H1 (cell line): ENCODE data around the gene DDX31. TPM values are rescaled to one million over a fixed set of nuclear protein-coding genes. Genes with fewer than 3 reads are reported as not detected.

Experiments used
- CTCF ChIA-PET: fragments of 300-600 bp; sonication (Branson Sonifier 250); formaldehyde crosslinking; loops from one replicate; lab custom pipeline; 2021; ENCODE audit not compliant: partially characterized antibody; lab: Charles Lee
- POLR2A ChIA-PET: fragments of 300-600 bp; sonication (Branson Sonifier 250); formaldehyde crosslinking; loops from one replicate; lab custom pipeline; 2021; ENCODE audit warnings: inconsistent platforms; ENCODE audit not compliant: partially characterized antibody; lab: Charles Lee
- DNase-seq, 2 experiments: peaks; one replicate each; pipeline versions ENCODE4 v3.0.0 to v3.0.0-alpha.2; 2010 to 2022; ENCODE audit warnings: low spot score in 2 of 2, low read depth in 1 of 2, mixed read lengths in 1 of 2
- FAIRE-seq: peaks from 2 replicates; lab custom pipeline; 2011; peaks lifted over from hg19 to GRCh38; lab: Jason Lieb, UNC
- H2AFZ ChIP-seq: 2 replicates; pipeline ENCODE4 v1.8.1; 2012; ENCODE audit warnings: low read length, inconsistent platforms
- H2AK5ac ChIP-seq: 2 replicates; pipeline ENCODE4 v1.6.1; 2013; ENCODE audit warnings: low read depth, low read length
- H2BK120ac ChIP-seq: replicated peaks from 2 replicates; pipeline ENCODE3; 2013; ENCODE audit warnings: low read depth, low read length, inconsistent platforms
- H2BK12ac ChIP-seq: 2 replicates; pipeline ENCODE4 v1.6.1; 2013; ENCODE audit warnings: low read depth, low read length
- H2BK15ac ChIP-seq: 2 replicates; pipeline ENCODE4 v1.6.1; 2013; ENCODE audit warnings: low read length
- H2BK20ac ChIP-seq: 2 replicates; pipeline ENCODE4 v1.6.1; 2013; ENCODE audit warnings: low read length
- H2BK5ac ChIP-seq: 2 replicates; pipeline ENCODE4 v1.6.1; 2013; ENCODE audit warnings: low read depth, low read length
- H3K14ac ChIP-seq: 2 replicates; pipeline ENCODE4 v1.6.1; 2013; ENCODE audit warnings: inconsistent platforms; ENCODE audit not compliant: insufficient read length
- H3K18ac ChIP-seq: 2 replicates; pipeline ENCODE4 v1.6.1; 2013; ENCODE audit warnings: low read length; ENCODE audit errors: extremely low read depth
- H3K23ac ChIP-seq: 2 replicates; pipeline ENCODE4 v1.6.1; 2013; ENCODE audit warnings: inconsistent platforms; ENCODE audit not compliant: insufficient read length
- H3K23me2 ChIP-seq: 2 replicates; pipeline ENCODE4 v1.6.1; 2013; ENCODE audit warnings: low read depth, low read length
- H3K27ac ChIP-seq: 2 replicates; pipeline ENCODE4 v1.6.1; 2011; ENCODE audit warnings: low read depth, low read length, inconsistent platforms
- H3K27me3 ChIP-seq, 4 experiments: replicated peaks in 1 of 4; 1 replicate in 1 of 4; 2 replicates in 3 of 4; pipeline versions ENCODE4 v1.6.1 to v1.8.1; 2011 to 2013; ENCODE audit warnings: low read length in 3 of 4, mild to moderate bottlenecking in 3 of 4, inconsistent platforms in 2 of 4, mixed read lengths in 2 of 4, moderate library complexity in 1 of 4; ENCODE audit not compliant: control insufficient read depth in 3 of 4, insufficient read depth in 3 of 4; ENCODE audit errors: extremely low read depth in 1 of 4
- H3K36me3 ChIP-seq, 4 experiments: 2 replicates each; pipeline versions ENCODE4 v1.6.1 to v1.8.1; 2011 to 2013; ENCODE audit warnings: mild to moderate bottlenecking in 4 of 4, low read length in 3 of 4, moderate library complexity in 2 of 4, control low read depth in 1 of 4, inconsistent platforms in 1 of 4; ENCODE audit not compliant: insufficient read depth in 4 of 4, control insufficient read depth in 2 of 4
- H3K4ac ChIP-seq: replicated peaks from 2 replicates; pipeline ENCODE3; 2013; ENCODE audit warnings: low read length, low read depth, mixed read lengths, inconsistent platforms; ENCODE audit not compliant: insufficient read length
- H3K4me1 ChIP-seq, 4 experiments: replicated peaks in 1 of 4; 1 replicate in 1 of 4; 2 replicates in 3 of 4; pipeline versions ENCODE4 v1.6.1 to v1.8.1; 2011 to 2013; ENCODE audit warnings: low read length in 3 of 4, inconsistent platforms in 2 of 4, mixed read lengths in 1 of 4; ENCODE audit not compliant: insufficient read depth in 4 of 4, control insufficient read depth in 3 of 4
- H3K4me2 ChIP-seq, 2 experiments: 2 replicates each; pipeline versions ENCODE4 v1.6.1 to v1.8.1; 2011 to 2013; ENCODE audit warnings: low read depth in 2 of 2, low read length in 2 of 2, control low read depth in 1 of 2, inconsistent platforms in 1 of 2, mild to moderate bottlenecking in 1 of 2; ENCODE audit not compliant: insufficient read depth in 1 of 2
- H3K4me3 ChIP-seq, 4 experiments: fragments of 200-600, 300-600 bp in 1 of 4; sonication (generic), shearing (Covaris generic), sonication (Bioruptor Twin) in 1 of 4; 2 replicates each; pipeline versions ENCODE4 v1.5.1 to v1.8.1; 2011 to 2016; ENCODE audit warnings: low read length in 4 of 4, low read depth in 3 of 4, control low read depth in 2 of 4, inconsistent platforms in 2 of 4, mild to moderate bottlenecking in 2 of 4, mixed read lengths in 1 of 4, moderate library complexity in 1 of 4; ENCODE audit not compliant: insufficient read depth in 2 of 4; ENCODE audit errors: extremely low read depth in 1 of 4
- H3K56ac ChIP-seq: replicated peaks from 2 replicates; pipeline ENCODE3; 2013; ENCODE audit warnings: low read depth, mild to moderate bottlenecking, mixed read lengths, low read length, inconsistent platforms; ENCODE audit not compliant: insufficient read length
- H3K79me1 ChIP-seq: 2 replicates; pipeline ENCODE4 v1.6.1; 2013; ENCODE audit warnings: low read depth, low read length, control low read depth
- H3K79me2 ChIP-seq, 2 experiments: 2 replicates each; pipeline versions ENCODE4 v1.6.1 to v1.8.1; 2012 to 2013; ENCODE audit warnings: low read length in 2 of 2, mild to moderate bottlenecking in 2 of 2, inconsistent platforms in 1 of 2; ENCODE audit not compliant: insufficient read depth in 2 of 2, control insufficient read depth in 1 of 2
- H3K9ac ChIP-seq, 4 experiments: replicated peaks in 1 of 4; 1 replicate in 1 of 4; 2 replicates in 3 of 4; pipeline versions ENCODE4 v1.6.1 to v1.8.1; 2011 to 2013; ENCODE audit warnings: low read depth in 3 of 4, low read length in 3 of 4, control low read depth in 2 of 4, mild to moderate bottlenecking in 2 of 4, moderate library complexity in 2 of 4, inconsistent platforms in 1 of 4; ENCODE audit errors: extremely low read depth in 1 of 4
- H3K9me3 ChIP-seq, 2 experiments: 2 replicates each; pipeline versions ENCODE4 v1.6.1 to v1.8.1; 2012 to 2013; ENCODE audit warnings: mild to moderate bottlenecking in 2 of 2, moderate library complexity in 2 of 2, control low read depth in 1 of 2, inconsistent platforms in 1 of 2, low read depth in 1 of 2, low read length in 1 of 2, mixed read lengths in 1 of 2; ENCODE audit not compliant: insufficient read depth in 2 of 2
- H4K20me1 ChIP-seq, 2 experiments: replicated peaks in 1 of 2; 2 replicates each; pipeline versions ENCODE3 to v1.8.1; 2011 to 2013; ENCODE audit warnings: inconsistent platforms in 2 of 2, low read length in 2 of 2, mild to moderate bottlenecking in 1 of 2; ENCODE audit not compliant: insufficient read depth in 2 of 2, control insufficient read depth in 1 of 2
- H4K5ac ChIP-seq: 2 replicates; pipeline ENCODE4 v1.6.1; 2013; ENCODE audit warnings: low read length, low read depth, mixed read lengths, inconsistent platforms; ENCODE audit not compliant: insufficient read length
- H4K8ac ChIP-seq: 2 replicates; pipeline ENCODE4 v1.8.0; 2013; ENCODE audit warnings: mild to moderate bottlenecking, moderate library complexity, low read length, inconsistent platforms; ENCODE audit not compliant: insufficient read depth; ENCODE audit errors: extremely low read depth
- H4K91ac ChIP-seq: replicated peaks from 2 replicates; pipeline ENCODE3; 2013; ENCODE audit warnings: low read length, mixed read lengths, inconsistent platforms; ENCODE audit not compliant: insufficient read length
- SUZ12 ChIP-seq: fragments of 200-600 bp; sonication (generic); IDR thresholded peaks from 2 replicates; pipeline ENCODE4 v1.6.1; 2012; ENCODE audit warnings: mild to moderate bottlenecking, inconsistent platforms, low read length, moderate library complexity, mixed read lengths
- TBP ChIP-seq: IDR thresholded peaks from 2 replicates; pipeline ENCODE4 v1.6.1; 2011; ENCODE audit warnings: low read depth, low read length, improper control_type of control experiment
- ZNF274 ChIP-seq: IDR thresholded peaks from 2 replicates; pipeline ENCODE4 v1.7.0; 2012; ENCODE audit warnings: low read length, borderline replicate concordance; ENCODE audit errors: extremely low read depth
- WGBS, 2 experiments: shearing (Covaris generic) in 1 of 2; methylation state at CpG; one replicate each; pipeline versions ENCODE4 v1.1.6 to v1.1.7; 2013 to 2015; ENCODE audit warnings: low lambda C conversion rate in 2 of 2, mixed read lengths in 2 of 2, inconsistent platforms in 1 of 2, low coverage in 1 of 2, missing lambda C conversion rate in 1 of 2; ENCODE audit not compliant: insufficient replicate concordance in 2 of 2, insufficient coverage in 1 of 2, insufficient read length in 1 of 2; ENCODE audit errors: extremely low coverage in 1 of 2, missing lambda C conversion rate in 1 of 2; 5-methylcytosine and 5-hydroxymethylcytosine counted together
- polyA plus RNA-seq, 7 experiments: library from polyadenylated mRNA; depleted of rRNA in 3 of 7; stranded (reverse) in 5 of 7; unstranded in 2 of 7; fragments of >200 nt in 5 of 7; fragments of 200-250 nt in 2 of 7; gene quantifications; 1 replicate in 5 of 7; 2 replicates in 1 of 7; 4 replicates in 1 of 7; pipeline versions ENCODE4 v1.2.1 to v1.2.3, GENCODE V29; 2011 to 2013; ENCODE audit warnings: missing spikeins in 2 of 7, mixed read lengths in 2 of 7
- total RNA-seq: library from RNA; stranded (reverse); fragmentation: NEBNext Ultra II Directional; extraction: Animal tissue kit (Norgen Biotek cat#: 25700); gene quantifications from 2 replicates; pipeline ENCODE4 v1.2.1, GENCODE V29; 2021

Gene DDX31
- total and polyA plus RNA-seq, 2 of the 8 experiments (the other 6 are each of a cell fraction or from before 2014, with no cell fraction given): 9.5 to 23.7 TPM

DNA sequence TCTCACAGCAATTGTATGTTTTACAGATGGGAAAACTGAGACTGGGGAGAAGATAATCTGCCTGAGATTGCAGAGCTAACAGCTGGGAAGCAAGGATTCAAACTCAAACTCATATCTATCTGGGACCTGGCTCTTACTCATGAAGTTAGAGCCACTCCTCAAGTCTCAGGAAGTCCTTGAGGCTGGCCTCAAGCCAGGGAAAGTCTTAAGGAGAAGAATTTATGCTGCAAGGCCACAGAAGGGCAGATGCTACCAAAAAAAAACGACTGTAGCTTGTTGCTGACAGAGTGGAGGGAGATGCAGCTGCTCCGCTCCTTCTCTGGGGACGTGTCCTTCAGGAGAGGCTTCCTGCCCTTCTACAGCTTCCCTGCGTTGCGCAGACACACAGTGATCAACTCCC lies 47.6 kb downstream of the DDX31 start:
- no peaks in the 10 kb centered on the region for H3K4me1 ChIP-seq
- no peak overlapping the region for H2BK120ac ChIP-seq
- peaks cover 2% of the 10 kb centered on the region in 2 experiments for H4K20me1 ChIP-seq
- H3K23me2 ChIP-seq: no peaks in the 10 kb centered on the region
- no peak overlapping the region for H3K14ac ChIP-seq
- H3K27ac ChIP-seq: no peak overlapping the region
- no peak overlapping the region for H3K56ac ChIP-seq
- H4K8ac ChIP-seq: no peak overlapping the region
- no peak for DNase-seq
- no peak overlapping the region for H2BK12ac ChIP-seq
- WGBS, 2 experiments: 94% methylated on average over 5 of the region's 5 CpGs; no CpG with 5 or more reads in 1 of the 2 experiments
- no peaks in the 10 kb centered on the region for H3K79me2 ChIP-seq
- H3K4me2 ChIP-seq: no peak overlapping the region
- no peak overlapping the region for H3K4me3 ChIP-seq
- no peak overlapping the region for H3K4ac ChIP-seq
- H2AK5ac ChIP-seq: no peak overlapping the region
- no peak overlapping the region for H4K91ac ChIP-seq
- H3K23ac ChIP-seq: no peak overlapping the region
- no peak overlapping the region for H2BK20ac ChIP-seq
- H3K79me1 ChIP-seq: no peaks in the 10 kb centered on the region
- POLR2A ChIA-PET: interaction anchor here (1.2 to 1.8 kb wide), 2 partner anchors 19 to 148 kb away, joined by 3 to 4 read pairs; no protein-coding TSS in a partner anchor
- H4K5ac ChIP-seq: no peak overlapping the region
- peaks cover 2 to 22% (median 9%) of the 10 kb centered on the region in 4 experiments; a peak in 7 of 8 replicates for H3K36me3 ChIP-seq
- H3K18ac ChIP-seq: no peak overlapping the region
- H3K9ac ChIP-seq: no peak overlapping the region
- FAIRE-seq: no peak
- H2BK5ac ChIP-seq: no peak overlapping the region
- H3K27me3 ChIP-seq: no peaks in the 10 kb centered on the region
- H2BK15ac ChIP-seq: no peak overlapping the region
- TF ChIP-seq TBP: no peak
- TF ChIP-seq SUZ12: no peak
- TF ChIP-seq ZNF274: no peak
- H2AFZ ChIP-seq: no peak overlapping the region
- H3K9me3 ChIP-seq: no peaks in the 10 kb centered on the region
- CTCF ChIA-PET: interaction anchor here (0.6 to 1.6 kb wide), 6 partner anchors 25 to 1112 kb away, joined by 3 to 4 read pairs (median 3); no protein-coding TSS in a partner anchor
